Trophoblast cell (in vitro differentiated cells and primary cell): ENCODE data around the gene CASS4.

Experiments
- DNase-seq, 2 donors: peaks; one replicate each; pipeline ENCODE4 v3.0.0-alpha.2; 2016
- H2AFZ ChIP-seq: 2 replicates; pipeline ENCODE4 v1.6.1; 2013; ENCODE audit warnings: low read length, moderate library complexity, mild to moderate bottlenecking; ENCODE audit not compliant: insufficient read depth, poor library complexity
- H2AK5ac ChIP-seq: 2 replicates; pipeline ENCODE4 v1.6.1; 2013; ENCODE audit warnings: mild to moderate bottlenecking, low read length
- H2BK120ac ChIP-seq: 2 replicates; pipeline ENCODE4 v1.6.1; 2013; ENCODE audit warnings: low read length, mild to moderate bottlenecking, moderate library complexity; ENCODE audit not compliant: insufficient read depth, poor library complexity
- H2BK12ac ChIP-seq: 2 replicates; pipeline ENCODE4 v1.6.1; 2013; ENCODE audit warnings: mild to moderate bottlenecking, low read length, moderate library complexity
- H2BK5ac ChIP-seq: 2 replicates; pipeline ENCODE4 v1.6.1; 2013; ENCODE audit warnings: low read length, low read depth, moderate library complexity, mild to moderate bottlenecking; ENCODE audit not compliant: poor library complexity
- H3K14ac ChIP-seq: 2 replicates; pipeline ENCODE4 v1.6.1; 2013; ENCODE audit warnings: mild to moderate bottlenecking, low read length
- H3K18ac ChIP-seq: 2 replicates; pipeline ENCODE4 v1.6.1; 2013; ENCODE audit warnings: mild to moderate bottlenecking, low read length
- H3K23ac ChIP-seq: 2 replicates; pipeline ENCODE4 v1.6.1; 2013; ENCODE audit warnings: low read length
- H3K27ac ChIP-seq: 2 replicates; pipeline ENCODE4 v1.5.1; 2013; ENCODE audit warnings: low read depth, mild to moderate bottlenecking, inconsistent platforms, low read length, moderate library complexity
- H3K27me3 ChIP-seq: 2 replicates; pipeline ENCODE4 v1.6.1; 2013; ENCODE audit warnings: inconsistent platforms, mild to moderate bottlenecking, low read length, moderate library complexity; ENCODE audit not compliant: insufficient read depth
- H3K36me3 ChIP-seq, 2 experiments: 1 replicate in 1 of 2; 2 replicates in 1 of 2; pipeline ENCODE4 v1.6.1; 2013; ENCODE audit warnings: low read length in 2 of 2, mild to moderate bottlenecking in 2 of 2, moderate library complexity in 1 of 2; ENCODE audit not compliant: insufficient read depth in 2 of 2, control insufficient read depth in 1 of 2
- H3K4ac ChIP-seq: 2 replicates; pipeline ENCODE4 v1.6.1; 2013; ENCODE audit warnings: low read depth, mild to moderate bottlenecking, low read length, moderate library complexity
- H3K4me1 ChIP-seq, 2 experiments: 1 replicate in 1 of 2; 2 replicates in 1 of 2; pipeline ENCODE4 v1.6.1; 2013; ENCODE audit warnings: low read length in 2 of 2, mild to moderate bottlenecking in 2 of 2, moderate library complexity in 1 of 2; ENCODE audit not compliant: insufficient read depth in 2 of 2, control insufficient read depth in 1 of 2
- H3K4me2 ChIP-seq: 2 replicates; pipeline ENCODE4 v1.6.1; 2013; ENCODE audit warnings: inconsistent platforms, mild to moderate bottlenecking, low read length, moderate library complexity
- H3K4me3 ChIP-seq: 2 replicates; pipeline ENCODE4 v1.5.1; 2013; ENCODE audit warnings: mild to moderate bottlenecking, low read depth, low read length, inconsistent platforms
- H3K79me1 ChIP-seq: one replicate; pipeline ENCODE4 v1.6.1; 2013; ENCODE audit warnings: low read length
- H3K79me2 ChIP-seq: 2 replicates; pipeline ENCODE4 v1.6.1; 2013; ENCODE audit warnings: low read length, mild to moderate bottlenecking; ENCODE audit not compliant: control insufficient read depth, insufficient read depth, poor library complexity
- H3K9ac ChIP-seq: 2 replicates; pipeline ENCODE4 v1.6.1; 2013; ENCODE audit warnings: mild to moderate bottlenecking, low read length
- H3K9me3 ChIP-seq: 2 replicates; pipeline ENCODE4 v1.6.1; 2013; ENCODE audit warnings: low read depth, mild to moderate bottlenecking, control low read depth, inconsistent platforms, low read length; ENCODE audit not compliant: insufficient read depth
- H4K12ac ChIP-seq: 2 replicates; pipeline ENCODE4 v1.6.1; 2013; ENCODE audit warnings: low read depth, mild to moderate bottlenecking, low read length, moderate library complexity
- H4K8ac ChIP-seq: 2 replicates; pipeline ENCODE4 v1.6.1; 2013; ENCODE audit warnings: low read depth, mild to moderate bottlenecking, low read length, moderate library complexity
- H4K91ac ChIP-seq: one replicate; pipeline ENCODE4 v1.6.1; 2013; ENCODE audit warnings: low read depth, mild to moderate bottlenecking, low read length, moderate library complexity
- WGBS: extraction: QIAGEN DNeasy Blood & Tissue Kit; methylation state at CpG from one replicate; pipeline ENCODE4 v1.1.7; 2013; ENCODE audit warnings: missing lambda C conversion rate; ENCODE audit not compliant: insufficient read length, insufficient coverage; ENCODE audit errors: extremely low coverage; 5-methylcytosine and 5-hydroxymethylcytosine counted together

The CASS4 gene

GRCh38 chr20:56382696-56383095, 29.4 kb upstream of the CASS4 start:
- Histone ChIP-seq H3K14ac (no peak overlapping the region), H4K8ac (no peak overlapping the region), H2BK12ac (no peak overlapping the region), H2BK120ac (no peak overlapping the region), H3K27ac (no peak overlapping the region), H3K4ac (no peak overlapping the region), H3K4me1 (no peaks in the 10 kb centered on the region), H3K18ac (no peak overlapping the region), H3K27me3 (no peaks in the 10 kb centered on the region), H2AK5ac (no peak overlapping the region), H3K36me3 (peaks cover 26 to 41% of the 10 kb centered on the region in 2 experiments), H2BK5ac (no peak overlapping the region), H3K79me1 (peaks cover 2% of the 10 kb centered on the region), H3K9me3 (no peaks in the 10 kb centered on the region), H3K79me2 (peaks cover 2% of the 10 kb centered on the region), H3K4me2 (no peak overlapping the region), H4K12ac (no peak overlapping the region), H2AFZ (no peak overlapping the region), H4K91ac (no peak overlapping the region), H3K9ac (no peak overlapping the region), H3K4me3 (no peak overlapping the region), H3K23ac (no peak overlapping the region)
- WGBS, result no CpG with 5 or more reads among the region's 4 CpGs
- no peak for DNase-seq

GRCh38 chr20:56383334-56383733, 28.7 kb upstream of the CASS4 start:
- no peak overlapping the region for H2AFZ ChIP-seq
- H2AK5ac ChIP-seq, result no peak overlapping the region
- peak overlapping the region; percentile 25 for H3K9ac ChIP-seq
- no peak overlapping the region for H3K27ac ChIP-seq
- H4K12ac ChIP-seq, result no peak overlapping the region
- no peak overlapping the region for H3K18ac ChIP-seq
- H2BK5ac ChIP-seq, result no peak overlapping the region
- H3K27me3 ChIP-seq, result no peaks in the 10 kb centered on the region
- H3K79me2 ChIP-seq, result peaks cover 2% of the 10 kb centered on the region
- DNase-seq, result no peak
- H3K4ac ChIP-seq, result no peak overlapping the region
- H3K9me3 ChIP-seq, result no peaks in the 10 kb centered on the region
- H4K8ac ChIP-seq, result no peak overlapping the region
- peaks cover 2% of the 10 kb centered on the region for H3K79me1 ChIP-seq
- H4K91ac ChIP-seq, result no peak overlapping the region
- no peak overlapping the region for H3K4me3 ChIP-seq
- no peak overlapping the region for H3K4me2 ChIP-seq
- no CpG with 5 or more reads among the region's 8 CpGs for WGBS
- no peak overlapping the region for H3K14ac ChIP-seq
- no peaks in the 10 kb centered on the region for H3K4me1 ChIP-seq
- H3K23ac ChIP-seq, result no peak overlapping the region
- H3K36me3 ChIP-seq, result peaks cover 29 to 39% of the 10 kb centered on the region in 2 experiments
- no peak overlapping the region for H2BK12ac ChIP-seq
- no peak overlapping the region for H2BK120ac ChIP-seq

GRCh38 chr20:56385130-56385529, 26.9 kb upstream of the CASS4 start:
- Histone ChIP-seq H4K8ac (no peak overlapping the region), H3K9ac (no peak overlapping the region), H3K4me1 (no peaks in the 10 kb centered on the region), H4K12ac (no peak overlapping the region), H3K27ac (no peak overlapping the region), H3K79me1 (peaks cover 2% of the 10 kb centered on the region), H2BK120ac (no peak overlapping the region), H3K36me3 (peaks cover 27 to 50% of the 10 kb centered on the region in 2 experiments), H3K79me2 (peaks cover 2% of the 10 kb centered on the region), H3K4ac (no peak overlapping the region), H2AK5ac (no peak overlapping the region), H4K91ac (no peak overlapping the region), H3K4me2 (no peak overlapping the region), H3K23ac (no peak overlapping the region), H3K4me3 (no peak overlapping the region), H2BK5ac (no peak overlapping the region), H3K27me3 (no peaks in the 10 kb centered on the region), H3K18ac (no peak overlapping the region), H3K14ac (no peak overlapping the region), H2AFZ (no peak overlapping the region), H3K9me3 (no peaks in the 10 kb centered on the region), H2BK12ac (no peak overlapping the region)
- no CpG with 5 or more reads among the region's 4 CpGs for WGBS
- DNase-seq, result no peak

GRCh38 chr20:56386219-56386618, 25.8 kb upstream of the CASS4 start:
- Histone ChIP-seq H3K4me3 (no peak overlapping the region), H2AK5ac (no peak overlapping the region), H3K27ac (no peak overlapping the region), H3K79me2 (peaks cover 6% of the 10 kb centered on the region), H3K14ac (no peak overlapping the region), H2BK12ac (no peak overlapping the region), H2BK5ac (no peak overlapping the region), H4K8ac (no peak overlapping the region), H3K9ac (no peak overlapping the region), H3K79me1 (peaks cover 2% of the 10 kb centered on the region), H3K9me3 (no peaks in the 10 kb centered on the region), H3K23ac (no peak overlapping the region), H3K18ac (no peak overlapping the region), H4K91ac (no peak overlapping the region), H3K36me3 (peaks cover 26 to 52% of the 10 kb centered on the region in 2 experiments), H3K4ac (peak overlapping the region; percentile 42), H4K12ac (no peak overlapping the region), H3K4me2 (no peak overlapping the region), H3K27me3 (no peaks in the 10 kb centered on the region), H3K4me1 (peaks cover 0 to 3% of the 10 kb centered on the region in 2 experiments), H2BK120ac (no peak overlapping the region), H2AFZ (no peak overlapping the region)
- no peak for DNase-seq
- no CpG with 5 or more reads among the region's 6 CpGs for WGBS
